NT2/D1 (cell line): ENCODE measurements around the gene EDIL3.

ENCODE experiments used
- SUZ12 ChIP-seq: IDR thresholded peaks from 2 replicates; pipeline ENCODE4 v1.6.1; 2011; ENCODE audit not compliant: insufficient read length, insufficient read depth; ENCODE audit errors: extremely low read depth
- YY1 ChIP-seq: IDR thresholded peaks from 2 replicates; pipeline ENCODE4 v1.6.1; 2011; ENCODE audit not compliant: insufficient read length, insufficient read depth
- ZNF274 ChIP-seq: IDR thresholded peaks from 2 replicates; pipeline ENCODE4 v1.6.1; 2011; ENCODE audit warnings: mild to moderate bottlenecking, low read depth, low read length

DNA sequence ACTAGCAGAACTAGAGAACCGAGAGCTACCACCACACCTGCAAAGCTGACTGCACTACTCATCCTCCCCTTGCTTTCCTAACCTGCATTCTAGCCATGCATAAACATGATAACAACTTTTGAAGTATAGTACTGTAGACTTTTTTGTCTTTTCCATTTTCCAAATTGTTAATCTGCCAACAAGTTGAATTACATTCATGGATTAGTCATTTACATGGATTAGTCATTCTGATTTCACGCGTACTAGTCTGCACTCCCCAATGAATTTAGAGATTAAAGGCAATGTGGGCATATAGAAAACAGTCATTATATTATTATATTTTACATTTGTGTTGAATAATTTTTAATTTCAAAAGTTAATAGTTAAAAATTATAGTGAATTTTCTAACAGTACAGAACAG lies 81.4 kb downstream of the EDIL3 start:
- no peak for TF ChIP-seq YY1
- no peak for TF ChIP-seq ZNF274
- no peak for TF ChIP-seq SUZ12
